Measurements from ENCODE around the gene ZNF286A. TPM values are rescaled to one million over a fixed set of nuclear protein-coding genes. Genes with fewer than 3 reads are reported as not detected.

ZNF286A gene
- total and polyA plus RNA-seq, 4 donors = 1.1 to 7.5 (median 4.1) TPM

DNA sequence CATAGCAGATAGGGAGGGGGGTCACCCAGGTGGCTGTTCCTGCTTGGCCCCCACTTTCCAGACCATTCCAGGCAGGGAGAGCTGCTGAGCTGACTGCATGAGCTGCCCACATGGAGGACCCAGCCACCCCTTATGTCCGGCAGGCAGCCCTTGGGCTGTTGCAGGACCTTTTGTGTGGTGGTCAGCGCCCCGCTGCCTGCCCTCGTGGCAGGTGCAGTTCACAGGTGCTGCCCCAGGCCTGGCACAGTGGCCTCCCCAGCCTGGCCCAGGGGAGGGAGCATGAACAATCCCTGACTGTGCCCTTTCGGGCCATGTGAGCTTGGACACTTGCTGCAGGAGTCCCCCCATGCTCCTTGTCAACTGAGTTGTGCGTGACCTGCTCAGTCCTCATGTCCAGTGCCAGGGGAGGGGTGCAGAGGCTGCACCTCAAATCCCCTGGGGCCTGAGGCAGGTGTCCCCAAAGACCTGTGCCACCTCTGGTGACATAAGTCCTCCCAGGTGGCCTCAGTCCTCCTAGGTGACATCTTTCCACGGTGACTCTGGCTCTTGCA lies 41.1 kb downstream of the ZNF286A start:
- Histone ChIP-seq H3K4me3 (ENCODE audit: low read depth in 1 of 3, low read length in 3 of 3) (no peak overlapping the region), H3K9me3 (ENCODE audit: control insufficient read depth in 4 of 4, low read length in 3 of 4) (no peaks in the 10 kb centered on the region), H3K27ac (ENCODE audit: low read depth in 1 of 2, low read length in 2 of 2) (no peak overlapping the region), H3K9ac (ENCODE audit: low read depth in 1 of 2, low read length in 2 of 2) (no peak overlapping the region), H3K36me3 (ENCODE audit: control insufficient read depth in 4 of 4, insufficient read depth in 3 of 4, low read depth in 1 of 4, low read length in 3 of 4) (no peaks in the 10 kb centered on the region), H3K27me3 (ENCODE audit: control insufficient read depth in 4 of 4, insufficient read depth in 4 of 4, low read length in 3 of 4) (no peaks in the 10 kb centered on the region), H3K4me1 (ENCODE audit: control insufficient read depth in 4 of 4, insufficient read depth in 4 of 4, low read length in 3 of 4) (no peaks in the 10 kb centered on the region)
- no peak for DNase-seq (ENCODE audit: low spot score)
- TF ChIP-seq GABPA (IDR thresholded peaks at IDR 0.05 in 1 of 2, conservative IDR thresholded peaks at IDR 0.05 in 1 of 2) (no peak), EGR1 (IDR thresholded peaks at IDR 0.05; ENCODE audit: low read depth in 2 of 2) (no peak), REST (IDR thresholded peaks at IDR 0.05) (no peak), FOXA2 (IDR thresholded peaks at IDR 0.05) (no peak), TAF1 (conservative IDR thresholded peaks at IDR 0.05) (no peak)
- TF ChIP-seq, protein P1, sequence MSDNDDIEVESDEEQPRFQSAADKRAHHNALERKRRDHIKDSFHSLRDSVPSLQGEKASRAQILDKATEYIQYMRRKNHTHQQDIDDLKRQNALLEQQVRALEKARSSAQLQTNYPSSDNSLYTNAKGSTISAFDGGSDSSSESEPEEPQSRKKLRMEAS (IDR thresholded peaks at IDR 0.05) = no peak
- 94% methylated on average over 7 of the region's 7 CpGs for WGBS

- Histone ChIP-seq H3K27me3 (ENCODE audit: control insufficient read depth in 4 of 4, insufficient read depth in 4 of 4, low read length in 3 of 4) (no peaks in the 10 kb centered on the region), H3K9ac (ENCODE audit: low read depth in 1 of 2, low read length in 2 of 2) (no peak overlapping the region), H3K27ac (ENCODE audit: low read depth in 1 of 2, low read length in 2 of 2) (no peak overlapping the region), H3K4me3 (ENCODE audit: low read depth in 1 of 3, low read length in 3 of 3) (no peak overlapping the region), H3K36me3 (ENCODE audit: control insufficient read depth in 4 of 4, insufficient read depth in 3 of 4, low read depth in 1 of 4, low read length in 3 of 4) (no peaks in the 10 kb centered on the region), H3K4me1 (ENCODE audit: control insufficient read depth in 4 of 4, insufficient read depth in 4 of 4, low read length in 3 of 4) (no peaks in the 10 kb centered on the region), H3K9me3 (ENCODE audit: control insufficient read depth in 4 of 4, low read length in 3 of 4) (no peaks in the 10 kb centered on the region)
- DNase-seq (ENCODE audit: low spot score) = no peak
- TF ChIP-seq ZBTB33 (IDR thresholded peaks at IDR 0.05) (no peak), YY1 (IDR thresholded peaks at IDR 0.05) (no peak), TAF1 (conservative IDR thresholded peaks at IDR 0.05) (no peak), NR2F2 (IDR thresholded peaks at IDR 0.05) (no peak), HNF4G (IDR thresholded peaks at IDR 0.05) (no peak), SP1 (IDR thresholded peaks at IDR 0.05) (no peak), EGR1 (IDR thresholded peaks at IDR 0.05; ENCODE audit: low read depth in 2 of 2) (no peak), REST (IDR thresholded peaks at IDR 0.05) (no peak), GABPA (IDR thresholded peaks at IDR 0.05 in 1 of 2, conservative IDR thresholded peaks at IDR 0.05 in 1 of 2) (no peak)
- TF ChIP-seq, protein P1 (IDR thresholded peaks at IDR 0.05) = no peak
- 92% methylated on average over 9 of the region's 9 CpGs for WGBS
Observed at GRCh38 chr17:15741624-15742023, 42.1 kb downstream of the ZNF286A start.
